Astrocyte (in vitro differentiated cells and primary cell): ENCODE results near the gene OGFOD2. TPM values are rescaled to one million over a fixed set of nuclear protein-coding genes. Genes with fewer than 3 reads are reported as not detected.

Experiments used
- DNase-seq: peaks from one replicate; pipeline ENCODE4 v3.0.0-alpha.2; 2010; ENCODE audit warnings: low read depth
- FAIRE-seq: peaks from 2 replicates; lab custom pipeline; 2011; peaks lifted over from hg19 to GRCh38; lab: Jason Lieb, UNC
- H2AFZ ChIP-seq: 2 replicates; pipeline ENCODE4 v1.6.0; 2012; ENCODE audit warnings: low read depth, low read length, inconsistent platforms
- H3K27ac ChIP-seq: 2 replicates; pipeline ENCODE4 v1.5.1; 2011; ENCODE audit warnings: low read depth, low read length, inconsistent platforms
- H3K27me3 ChIP-seq: 2 replicates; pipeline ENCODE4 v1.6.0; 2011; ENCODE audit warnings: low read length, inconsistent platforms; ENCODE audit not compliant: insufficient read depth
- H3K36me3 ChIP-seq: 2 replicates; pipeline ENCODE4 v1.5.1; 2011; ENCODE audit warnings: low read length, inconsistent platforms; ENCODE audit not compliant: insufficient read depth
- H3K4me1 ChIP-seq: 2 replicates; pipeline ENCODE4 v1.5.1; 2011; ENCODE audit warnings: low read length, inconsistent platforms; ENCODE audit not compliant: insufficient read depth
- H3K4me2 ChIP-seq: 2 replicates; pipeline ENCODE4 v1.6.0; 2012; ENCODE audit warnings: low read length, inconsistent platforms
- H3K4me3 ChIP-seq: 2 replicates; pipeline ENCODE4 v1.5.1; 2011; ENCODE audit warnings: low read depth, mild to moderate bottlenecking, low read length, inconsistent platforms; ENCODE audit not compliant: insufficient read depth
- H3K79me2 ChIP-seq: 2 replicates; pipeline ENCODE4 v1.6.0; 2012; ENCODE audit warnings: mild to moderate bottlenecking, low read length, inconsistent platforms; ENCODE audit not compliant: insufficient read depth
- H3K9ac ChIP-seq: 2 replicates; pipeline ENCODE4 v1.6.0; 2012; ENCODE audit warnings: mild to moderate bottlenecking, low read length, inconsistent platforms
- H3K9me3 ChIP-seq: 2 replicates; pipeline ENCODE4 v1.5.1; 2012; ENCODE audit warnings: low read depth, mild to moderate bottlenecking, low read length, inconsistent platforms; ENCODE audit not compliant: insufficient read depth
- H4K20me1 ChIP-seq: 2 replicates; pipeline ENCODE4 v1.6.0; 2012; ENCODE audit warnings: low read length, inconsistent platforms; ENCODE audit not compliant: insufficient read depth
- H3K27ac Mint-ChIP-seq: one replicate; pipeline ENCODE4 v1.8.0; 2021; ENCODE audit warnings: mild to moderate bottlenecking, mixed read lengths; ENCODE audit not compliant: unreplicated experiment
- H3K27me3 Mint-ChIP-seq: one replicate; pipeline ENCODE4 v1.8.0; 2021; ENCODE audit warnings: low read depth, mixed read lengths; ENCODE audit not compliant: unreplicated experiment
- H3K36me3 Mint-ChIP-seq: one replicate; pipeline ENCODE4 v1.8.0; 2021; ENCODE audit warnings: low read depth, mixed read lengths; ENCODE audit not compliant: unreplicated experiment
- H3K4me1 Mint-ChIP-seq: one replicate; pipeline ENCODE4 v1.8.0; 2021; ENCODE audit warnings: low read depth, mixed read lengths; ENCODE audit not compliant: unreplicated experiment
- H3K4me3 Mint-ChIP-seq: one replicate; pipeline ENCODE4 v1.8.0; 2021; ENCODE audit warnings: mild to moderate bottlenecking, moderate library complexity, mixed read lengths; ENCODE audit not compliant: unreplicated experiment
- H3K9me3 Mint-ChIP-seq: one replicate; pipeline ENCODE4 v1.8.0; 2021; ENCODE audit warnings: mild to moderate bottlenecking, mixed read lengths; ENCODE audit not compliant: unreplicated experiment
- CTCF ChIP-seq: IDR thresholded peaks from 2 replicates; pipeline ENCODE4 v1.5.1; 2011; ENCODE audit warnings: low read depth, mild to moderate bottlenecking, inconsistent platforms, low read length, moderate library complexity; ENCODE audit not compliant: insufficient read depth
- EZH2 ChIP-seq: IDR thresholded peaks from 2 replicates; pipeline ENCODE4 v1.6.1; 2012; ENCODE audit warnings: mild to moderate bottlenecking, low read length, inconsistent platforms; ENCODE audit not compliant: insufficient read depth
- total RNA-seq: library from RNA; stranded (reverse); gene quantifications from 2 replicates; pipeline ENCODE4 v1.2.1, GENCODE V29; 2021

Gene OGFOD2
- total RNA-seq, 1 donor from 2014 or later: 13.3 TPM

- Mint-ChIP-seq H3K9me3 (no peaks in the 10 kb centered on the region), H3K27ac (peak within 1 kb of the TSS; percentile 86), H3K36me3 (peaks cover 3% of the 10 kb centered on the region), H3K4me3 (peak within 1 kb of the TSS; percentile 90), H3K27me3 (no peaks in the 10 kb centered on the region), H3K4me1 (peaks cover 31% of the 10 kb centered on the region)
- Histone ChIP-seq H3K4me1 (peaks cover 53% of the 10 kb centered on the region), H2AFZ (peak within 1 kb of the TSS; percentile 57), H3K4me3 (peak within 1 kb of the TSS; percentile 83), H3K27me3 (no peaks in the 10 kb centered on the region), H4K20me1 (peaks cover 28% of the 10 kb centered on the region), H3K79me2 (peaks cover 80% of the 10 kb centered on the region), H3K9ac (peak within 1 kb of the TSS; percentile 89), H3K27ac (peak within 1 kb of the TSS; percentile 67), H3K9me3 (no peaks in the 10 kb centered on the region), H3K36me3 (no peaks in the 10 kb centered on the region), H3K4me2 (peak within 1 kb of the TSS; percentile 93)
- peak; percentile 36 for DNase-seq
- no peak for TF ChIP-seq EZH2
- no peak for TF ChIP-seq CTCF
- no peak for FAIRE-seq
Measured at GRCh38 chr12:122980183-122981035, 5.4 kb downstream of the OGFOD2 start, which contains the start of gene ARL6IP4. TSS of gene ARL6IP4 (plus strand) at chr12:122980681. CDS start at chr12:122981140, 459 bp downstream.

- H3K36me3 ChIP-seq: no peaks in the 10 kb centered on the region
- H4K20me1 ChIP-seq: peaks cover 28% of the 10 kb centered on the region
- H3K27me3 ChIP-seq: no peaks in the 10 kb centered on the region
- H2AFZ ChIP-seq: peak overlapping the region; percentile 52
- peaks cover 3% of the 10 kb centered on the region for H3K36me3 Mint-ChIP-seq
- peak overlapping the region; percentile 89 for H3K9ac ChIP-seq
- peaks cover 74% of the 10 kb centered on the region for H3K79me2 ChIP-seq
- H3K9me3 ChIP-seq: no peaks in the 10 kb centered on the region
- H3K9me3 Mint-ChIP-seq: no peaks in the 10 kb centered on the region
- H3K27ac Mint-ChIP-seq: peak overlapping the region; percentile 86
- H3K4me3 Mint-ChIP-seq: peak overlapping the region; percentile 90
- no peaks in the 10 kb centered on the region for H3K27me3 Mint-ChIP-seq
- H3K27ac ChIP-seq: peak overlapping the region; percentile 67
- no peak for DNase-seq
- H3K4me1 ChIP-seq: peaks cover 48% of the 10 kb centered on the region
- H3K4me1 Mint-ChIP-seq: peaks cover 31% of the 10 kb centered on the region
- peak overlapping the region; percentile 83 for H3K4me3 ChIP-seq
- no peak for FAIRE-seq
- peak overlapping the region; percentile 93 for H3K4me2 ChIP-seq
- TF ChIP-seq EZH2 (no peak), CTCF (no peak)
Measured at GRCh38 chr12:122981036-122981471, 6.0 kb downstream of the OGFOD2 start.
